Measurements from ENCODE around the gene NINL. TPM values are rescaled to one million over a fixed set of nuclear protein-coding genes. Genes with fewer than 3 reads are reported as not detected.
A peak's percentile ranks its signal among the peaks of the same experiment; 100 is the strongest.
"Not testable (repeated sequence)": the region's sequence is repeated elsewhere in the genome, so short reads cannot be mapped to it uniquely, and the experiment has no call there.

NINL gene
- total RNA-seq, 6 donors from 2014 or later, result 10.2 to 47.1 (median 20.3) TPM

GRCh38 chr20:25567286-25567685 is 18.0 kb downstream of the NINL start:
- DNase-seq, result no peak

GRCh38 chr20:25566821-25567220 is 18.5 kb downstream of the NINL start:
- Histone ChIP-seq H3K27ac (no peak overlapping the region), H3K4me1 (peaks cover 0 to 7% (median 0%) of the 10 kb centered on the region in 4 donors), H3K27me3 (no peaks in the 10 kb centered on the region), H3K36me3 (no peaks in the 10 kb centered on the region), H3K9me3 (no peaks in the 10 kb centered on the region), H3K4me3 (no peak overlapping the region)
- WGBS, 2 donors, result 88 to 91% methylated on average over 2 of the region's 2 CpGs
- no peak for DNase-seq
- TF ChIP-seq POLR2A (IDR thresholded peaks at IDR 0.05), result no peak
- TF ChIP-seq CTCF (IDR thresholded peaks at IDR 0.05), result no peak
- no peak for TF ChIP-seq EP300 (IDR thresholded peaks at IDR 0.05)
- TF ChIP-seq POLR2AphosphoS5 (IDR thresholded peaks at IDR 0.05), result no peak
- no peak for ATAC-seq (ENCODE audit: low FRiP score in 2 of 2)

More at GRCh38 chr20:25567286-25567685, 18.0 kb downstream of the NINL start:
- Histone ChIP-seq H3K4me3 (no peak overlapping the region), H3K36me3 (no peaks in the 10 kb centered on the region), H3K9me3 (no peaks in the 10 kb centered on the region), H3K4me1 (peaks cover 0 to 9% (median 0%) of the 10 kb centered on the region in 4 donors), H3K27ac (no peak overlapping the region), H3K27me3 (no peaks in the 10 kb centered on the region)
- ATAC-seq (ENCODE audit: low FRiP score in 2 of 2), result no peak
- no peak for TF ChIP-seq CTCF (IDR thresholded peaks at IDR 0.05)
- 73 to 85% methylated on average over 2 of the region's 2 CpGs for WGBS, 2 donors

GRCh38 chr20:25565578-25566157 is 19.7 kb downstream of the NINL start:
- Histone ChIP-seq H3K36me3 (no peaks in the 10 kb centered on the region), H3K4me1 (no peaks in the 10 kb centered on the region), H3K27me3 (no peaks in the 10 kb centered on the region), H3K27ac (no peak overlapping the region), H3K4me3 (no peak overlapping the region), H3K9me3 (no peaks in the 10 kb centered on the region)
- ATAC-seq (ENCODE audit: low FRiP score in 2 of 2), result peak in 1 of 2 donors; percentile 11
- TF ChIP-seq EP300 (IDR thresholded peaks at IDR 0.05), result no peak
- TF ChIP-seq POLR2A (IDR thresholded peaks at IDR 0.05), result no peak
- TF ChIP-seq POLR2AphosphoS5 (IDR thresholded peaks at IDR 0.05), result no peak
- TF ChIP-seq CTCF (IDR thresholded peaks at IDR 0.05), result no peak
- 86 to 90% methylated on average over 5 to 6 of the region's 6 CpGs for WGBS, 2 donors
- no peak for DNase-seq

GRCh38 chr20:25563876-25564275 is 21.5 kb downstream of the NINL start:
- H3K27me3 ChIP-seq, result no peaks in the 10 kb centered on the region
- TF ChIP-seq POLR2AphosphoS5 (IDR thresholded peaks at IDR 0.05), result no peak
- no peak for TF ChIP-seq CTCF (IDR thresholded peaks at IDR 0.05)
- no peak for TF ChIP-seq POLR2A (IDR thresholded peaks at IDR 0.05)
- TF ChIP-seq EP300 (IDR thresholded peaks at IDR 0.05), result no peak
- 92 to 95% methylated on average over 6 of the region's 6 CpGs for WGBS, 2 donors

GRCh38 chr20:25563362-25563761 is 22.0 kb downstream of the NINL start:
- H3K4me3 ChIP-seq, result no peak overlapping the region
- H3K27ac ChIP-seq, result no peak overlapping the region
- peaks cover 0 to 4% (median 3%) of the 10 kb centered on the region in 4 donors for H3K4me1 ChIP-seq
- H3K27me3 ChIP-seq, result no peaks in the 10 kb centered on the region
- no peaks in the 10 kb centered on the region for H3K9me3 ChIP-seq
- ATAC-seq (ENCODE audit: low FRiP score in 2 of 2) (no peak), DNase-seq (no peak)
- TF ChIP-seq EP300 (IDR thresholded peaks at IDR 0.05) (no peak), POLR2A (IDR thresholded peaks at IDR 0.05) (no peak), CTCF (IDR thresholded peaks at IDR 0.05) (no peak), POLR2AphosphoS5 (IDR thresholded peaks at IDR 0.05) (no peak)
- H3K36me3 ChIP-seq, result no peaks in the 10 kb centered on the region

More at GRCh38 chr20:25563876-25564275, 21.5 kb downstream of the NINL start:
- DNase-seq, result no peak
- ATAC-seq (ENCODE audit: low FRiP score in 2 of 2), result no peak
- Histone ChIP-seq H3K36me3 (no peaks in the 10 kb centered on the region), H3K27ac (no peak overlapping the region), H3K4me1 (peaks cover 0 to 4% (median 3%) of the 10 kb centered on the region in 4 donors), H3K9me3 (no peaks in the 10 kb centered on the region), H3K4me3 (no peak overlapping the region)

GRCh38 chr20:25561771-25562170 is 23.6 kb downstream of the NINL start:
- H3K27me3 ChIP-seq; H3K4me3 ChIP-seq; ATAC-seq (ENCODE audit: low FRiP score in 2 of 2); H3K4me1 ChIP-seq; H3K36me3 ChIP-seq; H3K27ac ChIP-seq; H3K9me3 ChIP-seq: not testable (repeated sequence)
- WGBS, 2 donors, result 90% methylated on average over 2 of the region's 31 CpGs; no CpG with 5 or more reads in 1 of the 2 donors
- peak in 1 of 2 donors; percentile 48 for DNase-seq

Measured in upper lobe of left lung (tissue), 6 donors.